ENCODE measurements around the gene DCXR. TPM values are rescaled to one million over a fixed set of nuclear protein-coding genes. Genes with fewer than 3 reads are reported as not detected.

Gene DCXR
- total RNA-seq, 2 experiments from 2014 or later = 132 to 147 TPM

GRCh38 chr17:82012640-82013295 is 24.7 kb downstream of the DCXR start:
- H3K27ac ChIP-seq (ENCODE audit: low read depth, low read length, poor library complexity, severe bottlenecking) = no peak overlapping the region
- H3K79me2 ChIP-seq (ENCODE audit: insufficient read depth, low read depth, low read length) = no peaks in the 10 kb centered on the region
- no peaks in the 10 kb centered on the region for H3K9me3 ChIP-seq (ENCODE audit: low read length)
- H2AFZ ChIP-seq (ENCODE audit: low read length) = no peak overlapping the region
- H3K9me2 ChIP-seq (ENCODE audit: insufficient read depth, low read length) = no peaks in the 10 kb centered on the region
- no peak for TF ChIP-seq EZH2phosphoT487 (IDR thresholded peaks at IDR 0.05; ENCODE audit: borderline replicate concordance, low read depth, low read length)
- no peak for TF ChIP-seq CTCF (conservative IDR thresholded peaks at IDR 0.05; ENCODE audit: low read length)
- no peak for DNase-seq (ENCODE audit: low spot score)
- no peaks in the 10 kb centered on the region for H4K20me1 ChIP-seq (ENCODE audit: insufficient read depth, low read length)
- ChIA-PET POLR2A (interaction anchor here (0.8 kb wide), 1 partner anchor 69 kb away, joined by 3 read pairs; no protein-coding TSS in a partner anchor), CTCF (ENCODE audit: unreplicated experiment) (no interaction called here)
- no TSS peak for BruUV-seq (replicated peaks)
- H3K36me3 ChIP-seq (ENCODE audit: insufficient read depth, low read length) = no peaks in the 10 kb centered on the region
- no peak overlapping the region for H3K4me3 ChIP-seq (ENCODE audit: low read depth, low read length, poor library complexity, severe bottlenecking)
- H3K4me1 ChIP-seq (ENCODE audit: insufficient read depth, low read length, poor library complexity, severe bottlenecking) = no peaks in the 10 kb centered on the region
- no peak overlapping the region for H3K4me2 ChIP-seq (ENCODE audit: low read length)
- intact Hi-C loops (cut with micrococcal nuclease; ENCODE audit: unreplicated experiment) = no loop called here

GRCh38 chr17:82012261-82012639 is 25.2 kb downstream of the DCXR start:
- H3K79me2 ChIP-seq (ENCODE audit: insufficient read depth, low read depth, low read length) = no peaks in the 10 kb centered on the region
- no peaks in the 10 kb centered on the region for H3K4me1 ChIP-seq (ENCODE audit: insufficient read depth, low read length, poor library complexity, severe bottlenecking)
- H3K36me3 ChIP-seq (ENCODE audit: insufficient read depth, low read length) = no peaks in the 10 kb centered on the region
- no peaks in the 10 kb centered on the region for H3K9me2 ChIP-seq (ENCODE audit: insufficient read depth, low read length)
- no peak for DNase-seq (ENCODE audit: low spot score)
- CTCF ChIA-PET (ENCODE audit: unreplicated experiment) = no interaction called here
- intact Hi-C loops (cut with micrococcal nuclease; ENCODE audit: unreplicated experiment) = no loop called here
- H3K4me3 ChIP-seq (ENCODE audit: low read depth, low read length, poor library complexity, severe bottlenecking) = no peak overlapping the region
- H4K20me1 ChIP-seq (ENCODE audit: insufficient read depth, low read length) = no peaks in the 10 kb centered on the region
- POLR2A ChIA-PET = no interaction called here
- TF ChIP-seq EZH2phosphoT487 (IDR thresholded peaks at IDR 0.05; ENCODE audit: borderline replicate concordance, low read depth, low read length) = no peak
- H3K9me3 ChIP-seq (ENCODE audit: low read length) = no peaks in the 10 kb centered on the region
- no TSS peak for BruUV-seq (replicated peaks)
- H3K27ac ChIP-seq (ENCODE audit: low read depth, low read length, poor library complexity, severe bottlenecking) = no peak overlapping the region
- H3K4me2 ChIP-seq (ENCODE audit: low read length) = no peak overlapping the region
- H2AFZ ChIP-seq (ENCODE audit: low read length) = no peak overlapping the region

- Histone ChIP-seq H3K4me2 (ENCODE audit: low read length) (no peak overlapping the region), H3K27ac (ENCODE audit: low read depth, low read length, poor library complexity, severe bottlenecking) (no peak overlapping the region), H3K9me3 (ENCODE audit: low read length) (no peaks in the 10 kb centered on the region), H3K36me3 (ENCODE audit: insufficient read depth, low read length) (no peaks in the 10 kb centered on the region), H3K79me2 (ENCODE audit: insufficient read depth, low read depth, low read length) (no peaks in the 10 kb centered on the region), H4K20me1 (ENCODE audit: insufficient read depth, low read length) (no peaks in the 10 kb centered on the region), H2AFZ (ENCODE audit: low read length) (no peak overlapping the region), H3K9me2 (ENCODE audit: insufficient read depth, low read length) (no peaks in the 10 kb centered on the region), H3K4me1 (ENCODE audit: insufficient read depth, low read length, poor library complexity, severe bottlenecking) (no peaks in the 10 kb centered on the region), H3K4me3 (ENCODE audit: low read depth, low read length, poor library complexity, severe bottlenecking) (no peak overlapping the region)
- no peak for DNase-seq (ENCODE audit: low spot score)
- BruUV-seq (replicated peaks) = no TSS peak
- ChIA-PET POLR2A (no interaction called here), CTCF (ENCODE audit: unreplicated experiment) (no interaction called here)
- TF ChIP-seq CTCF (conservative IDR thresholded peaks at IDR 0.05; ENCODE audit: low read length) (no peak), EZH2phosphoT487 (IDR thresholded peaks at IDR 0.05; ENCODE audit: borderline replicate concordance, low read depth, low read length) (no peak)
- intact Hi-C loops (cut with micrococcal nuclease; ENCODE audit: unreplicated experiment) = no loop called here
These were observed 25.8 kb downstream of the DCXR start for GRCh38 chr17:82011617-82012187.

All from OCI-LY7 (cell line).